ENCODE measurements around the gene CNTN4. TPM values are rescaled to one million over a fixed set of nuclear protein-coding genes. Genes with fewer than 3 reads are reported as not detected.

The CNTN4 gene
- total and polyA plus RNA-seq, 2 of the 8 experiments (the other 6 are each of a cell fraction or from before 2014, with no cell fraction given): 0.41 to 2.2 TPM

DNA sequence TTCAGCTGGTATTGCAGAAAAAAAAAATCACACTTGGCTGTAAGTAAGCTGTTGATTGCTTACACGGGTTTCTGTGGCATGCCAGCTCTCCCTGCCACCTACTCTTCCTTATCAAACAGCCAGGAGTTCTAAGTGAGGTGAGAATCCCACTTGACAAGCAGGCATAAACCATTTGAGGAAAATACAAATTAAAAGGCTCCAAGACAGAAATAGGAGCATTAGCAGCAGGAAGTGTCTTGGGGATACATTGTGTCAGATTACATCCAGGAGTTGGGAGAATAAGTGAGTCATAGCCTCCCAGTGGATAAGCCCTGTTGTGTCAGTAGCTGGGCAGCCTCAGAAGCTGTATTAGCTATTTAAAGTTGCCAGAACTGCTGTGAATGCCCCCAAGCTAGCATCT lies 256.0 kb downstream of the CNTN4 start:
- CTCF ChIA-PET (ENCODE audit: partially characterized antibody): interaction anchor here (0.6 to 1.6 kb wide), 5 partner anchors 9 to 199 kb away, joined by 3 to 4 read pairs (median 3); no protein-coding TSS in a partner anchor
- Histone ChIP-seq H3K79me1 (ENCODE audit: low read depth, low read length) (no peaks in the 10 kb centered on the region), H3K9me3 (ENCODE audit: insufficient read depth in 2 of 2, low read depth in 1 of 2, low read length in 1 of 2) (peaks cover 7 to 10% of the 10 kb centered on the region in 2 experiments; a peak in 3 of 4 replicates), H3K4me3 (ENCODE audit: extremely low read depth in 1 of 4, insufficient read depth in 2 of 4, low read depth in 3 of 4, low read length in 4 of 4) (no peak overlapping the region), H4K5ac (ENCODE audit: insufficient read length, low read depth, low read length) (no peak overlapping the region), H3K4me2 (ENCODE audit: insufficient read depth in 1 of 2, low read depth in 2 of 2, low read length in 2 of 2) (no peak overlapping the region; a peak in 2 of 4 replicates), H4K91ac (replicated peaks; ENCODE audit: insufficient read length, low read length) (no peak overlapping the region), H3K36me3 (ENCODE audit: control insufficient read depth in 2 of 4, insufficient read depth in 4 of 4, low read length in 3 of 4) (peaks cover 0 to 8% (median 0%) of the 10 kb centered on the region in 4 experiments; a peak in 1 of 8 replicates), H3K4ac (replicated peaks; ENCODE audit: insufficient read length, low read depth, low read length) (no peak overlapping the region), H2BK15ac (ENCODE audit: low read length) (no peak overlapping the region), H2BK12ac (ENCODE audit: low read depth, low read length) (no peak overlapping the region), H3K27me3 (replicated peaks in 1 of 4; ENCODE audit: control insufficient read depth in 3 of 4, extremely low read depth in 1 of 4, insufficient read depth in 3 of 4, low read length in 3 of 4) (no peaks in the 10 kb centered on the region), H3K14ac (ENCODE audit: insufficient read length) (no peak overlapping the region), H2AK5ac (ENCODE audit: low read depth, low read length) (no peak overlapping the region), H4K20me1 (replicated peaks in 1 of 2; ENCODE audit: control insufficient read depth in 1 of 2, insufficient read depth in 2 of 2, low read length in 2 of 2) (no peaks in the 10 kb centered on the region), H2BK20ac (ENCODE audit: low read length) (no peak overlapping the region), H3K56ac (replicated peaks; ENCODE audit: insufficient read length, low read depth, low read length) (no peak overlapping the region), H3K9ac (replicated peaks in 1 of 4; ENCODE audit: extremely low read depth in 1 of 4, low read depth in 3 of 4, low read length in 3 of 4) (no peak overlapping the region), H3K23ac (ENCODE audit: insufficient read length) (no peak overlapping the region), H2AFZ (ENCODE audit: low read length) (no peak overlapping the region), H3K23me2 (ENCODE audit: low read depth, low read length) (no peaks in the 10 kb centered on the region), H3K4me1 (replicated peaks in 1 of 4; ENCODE audit: control insufficient read depth in 3 of 4, insufficient read depth in 4 of 4, low read length in 3 of 4) (peaks cover 0 to 13% (median 5%) of the 10 kb centered on the region in 4 experiments; a peak in 4 of 7 replicates), H3K79me2 (ENCODE audit: control insufficient read depth in 1 of 2, insufficient read depth in 2 of 2, low read length in 2 of 2) (no peaks in the 10 kb centered on the region), H4K8ac (ENCODE audit: extremely low read depth, insufficient read depth, low read length) (no peak overlapping the region), H3K27ac (ENCODE audit: low read depth, low read length) (no peak overlapping the region), H3K18ac (ENCODE audit: extremely low read depth, low read length) (no peak overlapping the region), H2BK5ac (ENCODE audit: low read depth, low read length) (no peak overlapping the region), H2BK120ac (replicated peaks; ENCODE audit: low read depth, low read length) (no peak overlapping the region)
- POLR2A ChIA-PET (ENCODE audit: partially characterized antibody): interaction anchor here (0.6 kb wide), 1 partner anchor 1788 kb away, joined by 3 read pairs; no protein-coding TSS in a partner anchor
- DNase-seq (ENCODE audit: low read depth in 1 of 2, low spot score in 2 of 2) (no peak), FAIRE-seq (no peak)
- WGBS, 2 experiments (ENCODE audit: extremely low coverage in 1 of 2, insufficient coverage in 1 of 2, insufficient read length in 1 of 2, insufficient replicate concordance in 2 of 2, low coverage in 1 of 2, low lambda C conversion rate in 2 of 2, missing lambda C conversion rate in 1 of 2): 54% methylated on average over 1 of the region's 1 CpG; no CpG with 5 or more reads in 1 of the 2 experiments
- TF ChIP-seq GTF2F1 (IDR thresholded peaks at IDR 0.05; ENCODE audit: borderline replicate concordance, low read depth, low read length) (no peak), JUND (IDR thresholded peaks at IDR 0.05; ENCODE audit: low read length) (peak; percentile 80)
